ENCODE measurements around the gene LPIN2.

Gene LPIN2

GRCh38 chr18:2978661-2979106, 34.3 kb downstream of the LPIN2 start:
- H3F3A ChIP-seq (ENCODE audit: control insufficient read depth, insufficient read depth), result peaks cover 9% of the 10 kb centered on the region
- TF ChIP-seq EZH2phosphoT487 (IDR thresholded peaks at IDR 0.05; ENCODE audit: borderline replicate concordance, low read length) (no peak), CTCF (IDR thresholded peaks at IDR 0.05; ENCODE audit: low read depth, low read length, poor library complexity, severe bottlenecking) (no peak)
- H3K27ac ChIP-seq (ENCODE audit: low read depth, low read length), result no peak overlapping the region
- H3K9me3 ChIP-seq (ENCODE audit: control insufficient read depth, insufficient read depth, low read length), result no peaks in the 10 kb centered on the region
- 0 out of 2 replicates have a peak overlapping the region, but pooled peaks have one; percentile 59 for H3K4me2 ChIP-seq (ENCODE audit: low read length)
- no peaks in the 10 kb centered on the region for H3K27me3 ChIP-seq (ENCODE audit: control insufficient read depth, low read length)
- peaks cover 7% of the 10 kb centered on the region; the same call in 1 of the 2 replicates for H4K20me1 ChIP-seq (ENCODE audit: control insufficient read depth, insufficient read depth, low read depth, low read length)
- H3K36me3 ChIP-seq (ENCODE audit: control insufficient read depth, low read length), result no peaks in the 10 kb centered on the region
- H3K4me1 ChIP-seq (ENCODE audit: control insufficient read depth, low read length), result peaks cover 42% of the 10 kb centered on the region
- no peaks in the 10 kb centered on the region for H3K9me2 ChIP-seq (replicated peaks; ENCODE audit: control insufficient read depth, low read length)
- peaks cover 47% of the 10 kb centered on the region for H3K79me2 ChIP-seq (ENCODE audit: control insufficient read depth, low read length)
- no peak overlapping the region for H3K4me3 ChIP-seq (ENCODE audit: low read length)

- Histone ChIP-seq H3K79me2 (ENCODE audit: control insufficient read depth, low read length) (peaks cover 49% of the 10 kb centered on the region), H3K4me1 (ENCODE audit: control insufficient read depth, low read length) (peaks cover 42% of the 10 kb centered on the region), H3K4me2 (ENCODE audit: low read length) (no peak overlapping the region), H3K36me3 (ENCODE audit: control insufficient read depth, low read length) (no peaks in the 10 kb centered on the region), H3K9me3 (ENCODE audit: control insufficient read depth, insufficient read depth, low read length) (no peaks in the 10 kb centered on the region), H3K27ac (ENCODE audit: low read depth, low read length) (no peak overlapping the region), H3F3A (ENCODE audit: control insufficient read depth, insufficient read depth) (peaks cover 9% of the 10 kb centered on the region), H3K4me3 (ENCODE audit: low read length) (no peak overlapping the region), H4K20me1 (ENCODE audit: control insufficient read depth, insufficient read depth, low read depth, low read length) (peaks cover 7% of the 10 kb centered on the region; the same call in 1 of the 2 replicates), H3K27me3 (ENCODE audit: control insufficient read depth, low read length) (no peaks in the 10 kb centered on the region), H3K9me2 (replicated peaks; ENCODE audit: control insufficient read depth, low read length) (no peaks in the 10 kb centered on the region)
- TF ChIP-seq CTCF (IDR thresholded peaks at IDR 0.05; ENCODE audit: low read depth, low read length, poor library complexity, severe bottlenecking) (no peak), EZH2phosphoT487 (IDR thresholded peaks at IDR 0.05; ENCODE audit: borderline replicate concordance, low read length) (no peak)
Measured at GRCh38 chr18:2978208-2978607, 34.7 kb downstream of the LPIN2 start.

- H4K20me1 ChIP-seq (ENCODE audit: control insufficient read depth, insufficient read depth, low read depth, low read length), result peaks cover 5% of the 10 kb centered on the region; the same call in 1 of the 2 replicates
- peaks cover 46% of the 10 kb centered on the region for H3K79me2 ChIP-seq (ENCODE audit: control insufficient read depth, low read length)
- TF ChIP-seq CTCF (IDR thresholded peaks at IDR 0.05; ENCODE audit: low read depth, low read length, poor library complexity, severe bottlenecking), result no peak
- TF ChIP-seq EZH2phosphoT487 (IDR thresholded peaks at IDR 0.05; ENCODE audit: borderline replicate concordance, low read length), result no peak
Measured at GRCh38 chr18:2976218-2977132, 36.5 kb downstream of the LPIN2 start.

More at GRCh38 chr18:2976218-2977132, 36.5 kb downstream of the LPIN2 start:
- Histone ChIP-seq H3K4me2 (ENCODE audit: low read length) (no peak overlapping the region), H3F3A (ENCODE audit: control insufficient read depth, insufficient read depth) (peaks cover 16% of the 10 kb centered on the region), H3K4me1 (ENCODE audit: control insufficient read depth, low read length) (peaks cover 47% of the 10 kb centered on the region), H3K9me3 (ENCODE audit: control insufficient read depth, insufficient read depth, low read length) (no peaks in the 10 kb centered on the region), H3K9me2 (replicated peaks; ENCODE audit: control insufficient read depth, low read length) (no peaks in the 10 kb centered on the region), H3K36me3 (ENCODE audit: control insufficient read depth, low read length) (no peaks in the 10 kb centered on the region), H3K27ac (ENCODE audit: low read depth, low read length) (no peak overlapping the region), H3K4me3 (ENCODE audit: low read length) (no peak overlapping the region), H3K27me3 (ENCODE audit: control insufficient read depth, low read length) (no peaks in the 10 kb centered on the region)

Data from DOHH2 (cell line).